GM19438 (cell line): ENCODE measurements around the gene TMEM218.
A peak's percentile ranks its signal among the peaks of the same experiment; 100 is the strongest.
"Not testable (repeated sequence)": the region's sequence is repeated elsewhere in the genome, so short reads cannot be mapped to it uniquely, and the experiment has no call there.

Experiments used
- ATAC-seq: cut with Tn5 transposase; IDR thresholded peaks from one replicate; pipeline ENCODE4 v1.9.1; 2021; ENCODE audit warnings: low read depth; ENCODE audit not compliant: unreplicated experiment

Gene TMEM218

DNA sequence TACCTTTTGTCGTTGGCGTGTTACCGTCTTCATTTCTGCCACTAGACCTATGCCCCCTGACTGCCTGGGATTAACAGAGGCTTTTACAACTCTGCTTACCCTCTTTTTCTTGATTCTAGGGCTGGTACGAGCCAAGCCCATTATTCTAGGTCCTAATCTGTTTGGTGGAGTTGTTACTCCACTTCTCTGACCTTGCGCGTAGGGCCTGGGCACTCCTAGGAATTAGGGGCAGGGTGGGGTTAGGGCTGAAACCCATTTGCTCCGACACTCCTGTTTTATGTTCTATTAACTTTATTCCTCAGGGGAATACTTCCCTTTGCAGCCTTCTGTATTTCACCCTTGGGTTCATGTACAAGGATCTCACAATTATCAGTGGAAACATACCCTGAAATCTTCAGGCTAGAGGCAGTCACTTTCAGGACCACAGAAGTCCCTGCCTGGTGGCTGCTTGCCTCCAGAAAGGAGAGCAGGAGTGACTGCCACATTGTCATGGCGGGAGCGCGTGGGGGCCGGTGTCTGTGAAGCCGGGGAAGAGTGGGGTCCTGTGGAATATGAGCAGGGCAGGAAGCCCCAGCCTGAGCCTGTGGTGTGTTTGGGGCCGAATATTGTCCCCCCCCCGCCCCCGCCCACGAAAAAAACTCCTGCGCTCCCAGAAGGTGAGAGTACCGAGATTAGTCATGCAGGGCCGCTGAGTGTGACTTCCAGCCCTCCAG, 49.1 kb downstream of the TMEM218 start:
- peak; percentile 9 for ATAC-seq

DNA sequence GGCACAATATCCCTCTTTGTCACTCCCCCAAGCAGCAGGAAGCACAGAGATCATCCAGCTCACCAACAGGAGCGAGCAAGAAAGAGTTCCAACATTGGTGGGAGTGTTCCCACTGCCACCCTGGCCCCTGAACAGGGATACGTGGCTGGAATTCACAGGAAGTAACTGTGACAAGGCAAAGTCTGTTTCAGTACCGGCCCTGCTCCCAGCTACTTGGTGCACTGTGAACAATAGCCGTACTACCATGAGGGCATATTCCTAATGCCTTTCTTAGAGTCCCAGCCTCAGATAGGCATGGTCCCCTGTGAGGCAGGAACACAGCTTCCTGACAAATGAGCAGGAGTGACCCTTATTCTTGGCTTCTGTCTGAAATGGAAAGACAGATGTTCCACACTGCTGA, 50.1 kb downstream of the TMEM218 start:
- ATAC-seq = no peak

DNA sequence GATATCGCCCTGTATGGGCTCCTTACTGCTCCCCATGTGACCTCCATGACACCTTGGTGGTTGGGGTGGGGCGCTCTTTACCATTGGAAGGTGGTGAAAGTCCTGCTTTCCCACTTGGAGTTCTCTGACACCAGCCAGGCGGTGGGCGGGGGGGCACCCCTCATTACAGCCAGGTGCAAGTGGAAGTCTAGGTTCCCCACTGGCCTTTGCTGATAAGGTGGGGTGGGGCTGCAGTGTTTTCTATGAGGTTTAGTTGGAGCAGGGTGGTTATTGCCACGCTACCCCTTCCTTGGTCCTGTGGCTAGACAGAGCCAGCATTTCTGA, 53.8 kb downstream of the TMEM218 start:
- no peak for ATAC-seq

DNA sequence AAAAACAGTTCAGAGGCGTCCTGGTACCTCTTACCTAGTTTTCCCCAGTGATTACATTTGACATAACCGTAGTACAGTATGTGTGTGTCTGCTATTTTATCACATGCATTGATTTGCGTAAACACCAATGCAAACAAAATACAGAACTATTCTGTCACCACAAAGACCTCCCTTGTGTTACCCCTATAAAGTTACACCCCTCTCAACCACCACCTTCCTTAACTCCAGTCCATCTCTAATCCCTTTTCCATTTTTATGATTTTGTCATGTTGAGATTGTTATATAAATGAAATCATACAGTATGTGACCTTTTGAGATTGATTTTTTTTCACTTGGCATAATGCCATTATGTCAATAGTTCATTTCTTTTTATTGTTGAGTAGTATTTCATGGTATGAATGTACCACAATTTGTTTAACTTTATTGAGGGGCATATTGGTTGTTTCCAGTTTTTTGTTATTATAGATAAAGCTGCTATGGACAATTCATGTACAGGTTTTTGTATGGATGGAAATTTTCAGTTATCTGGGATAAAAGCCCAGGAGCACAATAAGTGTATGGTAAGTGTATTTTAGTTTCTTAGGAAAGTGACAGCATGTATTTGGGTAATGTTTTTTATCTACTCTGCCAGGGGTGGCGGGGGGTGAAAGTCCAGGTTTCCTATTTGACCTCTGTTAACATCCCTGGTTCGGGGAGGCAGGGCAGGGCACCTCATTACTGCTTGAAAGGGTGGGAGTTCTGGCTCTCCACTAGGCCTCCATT, 54.3 kb downstream of the TMEM218 start:
- no peak for ATAC-seq

DNA sequence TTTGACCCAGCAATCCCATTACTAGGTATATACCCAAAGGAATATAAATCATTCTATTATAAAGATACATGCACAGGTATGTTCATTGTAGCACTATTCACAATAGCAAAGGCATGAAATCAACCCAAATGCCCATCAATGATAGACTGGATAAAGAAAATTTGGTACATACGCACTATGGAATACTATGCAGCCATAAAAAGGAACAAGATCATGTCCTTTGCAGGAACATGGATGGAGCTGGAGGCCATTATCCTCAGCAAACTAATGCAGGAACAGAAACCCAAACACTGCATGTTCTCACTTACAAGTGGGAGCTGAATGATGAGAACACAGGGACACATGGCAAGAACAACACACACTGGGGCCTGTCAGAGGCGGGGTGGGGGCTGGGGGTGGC, 55.3 kb downstream of the TMEM218 start:
- not testable (repeated sequence) for ATAC-seq

DNA sequence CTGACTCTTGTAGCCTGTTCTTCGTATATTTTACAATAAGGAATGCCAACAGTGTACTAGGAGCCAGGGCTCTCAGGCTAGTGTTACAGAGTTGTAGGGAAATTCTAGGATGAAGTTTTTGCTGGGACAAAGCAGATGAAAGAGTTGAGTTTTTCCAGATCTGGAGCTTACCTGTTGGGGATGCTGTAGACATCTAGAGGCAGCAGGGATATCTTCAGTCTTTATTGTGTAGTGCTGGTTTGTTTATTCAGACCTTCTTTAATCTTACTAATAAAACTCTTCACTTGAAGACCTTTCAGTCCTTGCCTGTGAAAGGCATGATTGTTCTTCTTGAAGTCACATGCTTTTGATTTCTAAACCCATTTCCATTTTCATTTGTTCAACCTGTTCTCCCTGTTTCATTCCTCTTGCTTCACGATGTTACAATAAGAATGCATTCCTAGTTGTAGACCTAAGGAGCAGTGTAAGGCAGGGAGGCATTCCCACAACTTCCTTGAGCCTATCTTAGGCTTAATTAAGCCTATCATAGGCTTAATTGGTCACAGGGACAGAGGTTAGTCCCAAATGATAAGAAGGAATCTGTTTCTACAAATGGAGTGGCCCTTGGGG, 56.2 kb downstream of the TMEM218 start:
- no peak for ATAC-seq

DNA sequence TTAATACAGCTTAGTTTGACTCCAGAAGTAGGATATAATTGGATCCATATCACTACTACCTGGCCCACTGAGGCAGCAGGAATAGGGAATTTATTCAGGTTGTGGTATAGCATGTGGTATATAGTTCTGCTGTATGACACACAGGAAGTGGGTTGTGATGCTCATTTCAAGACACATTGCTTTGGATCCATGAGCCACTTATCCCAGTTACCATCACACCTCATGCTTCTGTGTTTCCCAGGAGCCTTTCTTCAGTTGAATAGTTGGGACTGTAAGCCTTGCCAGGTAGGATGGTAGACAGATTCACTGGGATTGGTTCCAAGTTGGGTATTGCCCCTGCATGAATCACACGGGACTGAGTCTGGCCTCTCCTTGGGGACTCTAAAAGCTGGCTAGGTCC, 58.3 kb downstream of the TMEM218 start:
- no peak for ATAC-seq

DNA sequence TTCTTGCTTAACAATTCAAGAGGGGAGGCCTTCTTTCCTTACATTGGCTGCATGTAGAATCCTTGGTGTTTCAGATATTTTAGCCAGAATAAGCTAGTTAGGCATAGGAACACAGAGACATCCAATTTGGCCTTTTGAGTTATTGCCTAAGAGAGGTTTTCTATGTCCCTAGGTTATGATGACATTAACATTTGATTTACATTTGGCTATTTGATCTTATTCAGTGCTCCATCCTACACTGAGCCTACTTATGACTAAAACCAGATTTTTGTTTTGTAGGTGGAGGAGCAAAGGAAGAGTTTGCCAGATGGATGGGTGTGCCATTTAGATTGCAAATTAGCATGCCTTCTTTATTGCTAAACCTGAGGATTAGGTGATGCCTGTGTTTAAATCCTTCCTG, 59.4 kb downstream of the TMEM218 start:
- ATAC-seq = no peak

DNA sequence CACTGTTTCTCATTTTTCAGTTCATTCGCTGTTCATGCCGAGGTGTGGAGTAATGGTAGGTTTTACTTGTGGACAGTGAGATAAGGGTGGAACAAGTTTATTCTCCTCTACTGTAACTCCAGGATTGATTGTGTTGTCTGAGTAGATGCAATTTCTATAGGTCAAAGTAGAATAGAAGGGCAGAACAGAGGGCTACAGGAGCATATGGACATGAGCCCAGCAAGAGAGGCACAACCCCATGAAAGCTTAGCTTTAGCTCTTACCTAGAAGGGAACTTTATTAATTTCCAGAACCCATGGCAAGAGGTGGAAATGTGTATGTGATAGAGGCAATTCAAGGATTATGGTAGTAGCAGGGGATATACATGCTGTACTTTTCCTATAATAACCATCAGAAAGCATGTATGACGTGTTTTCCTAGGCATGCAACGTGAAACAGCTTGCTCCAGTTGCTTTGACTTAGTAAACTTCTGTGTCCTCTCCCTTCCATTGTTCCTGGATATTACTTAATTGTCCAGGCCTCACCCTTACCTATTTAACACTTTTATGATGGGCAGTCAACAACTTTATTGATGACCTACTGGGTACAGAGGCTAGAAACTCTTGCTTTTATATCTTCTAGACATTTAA, 62.1 kb downstream of the TMEM218 start:
- no peak for ATAC-seq
